ENCODE results near the gene TSPAN18. TPM values are rescaled to one million over a fixed set of nuclear protein-coding genes. Genes with fewer than 3 reads are reported as not detected.

Gene TSPAN18
- total and polyA plus RNA-seq, 7 donors: 5.2 to 21.7 (median 8.0) TPM

- intact Hi-C loops (cut with DNase I): no loop called here
Measured at GRCh38 chr11:44946263-44946662, 219.5 kb downstream of the TSPAN18 start.

GRCh38 chr11:44947114-44947513 lies 220.4 kb downstream of the TSPAN18 start:
- intact Hi-C loops (cut with DNase I): no loop called here
- ATAC-seq (no peak), DNase-seq (no peak)
- Histone ChIP-seq H3K36me3 (ENCODE audit: insufficient read depth in 1 of 2, low read depth in 1 of 2) (no peaks in the 10 kb centered on the region), H3K4me3 (no peak overlapping the region), H3K27me3 (ENCODE audit: insufficient read depth in 3 of 3, low read length in 2 of 3) (peaks cover 0 to 7% (median 0%) of the 10 kb centered on the region in 3 donors), H3K9me3 (no peaks in the 10 kb centered on the region), H3K27ac (peak overlapping the region; percentile 50), H3K4me1 (peaks cover 6% of the 10 kb centered on the region)
- no peak for TF ChIP-seq CTCF (IDR thresholded peaks at IDR 0.05)
- WGBS, 3 donors: 51 to 56% (median 53%) methylated on average over 9 of the region's 9 CpGs

More at GRCh38 chr11:44946263-44946662, 219.5 kb downstream of the TSPAN18 start:
- Histone ChIP-seq H3K36me3 (ENCODE audit: insufficient read depth in 1 of 2, low read depth in 1 of 2) (no peaks in the 10 kb centered on the region), H3K4me1 (peaks cover 6% of the 10 kb centered on the region), H3K27ac (peak overlapping the region; percentile 50), H3K4me3 (no peak overlapping the region), H3K9me3 (no peaks in the 10 kb centered on the region), H3K27me3 (ENCODE audit: insufficient read depth in 3 of 3, low read length in 2 of 3) (peaks cover 0 to 7% (median 0%) of the 10 kb centered on the region in 3 donors)
- peak; percentile 92 to 95 for DNase-seq
- no peak for TF ChIP-seq CTCF (IDR thresholded peaks at IDR 0.05)
- WGBS, 3 donors: 56 to 65% (median 61%) methylated on average over 12 of the region's 12 CpGs
- peak; percentile 23 to 62 (median 42) for ATAC-seq

- intact Hi-C loops (cut with DNase I): no loop called here
- Histone ChIP-seq H3K4me1 (peaks cover 6% of the 10 kb centered on the region), H3K27me3 (ENCODE audit: insufficient read depth in 3 of 3, low read length in 2 of 3) (peaks cover 0 to 7% (median 0%) of the 10 kb centered on the region in 3 donors), H3K36me3 (ENCODE audit: insufficient read depth in 1 of 2, low read depth in 1 of 2) (no peaks in the 10 kb centered on the region), H3K4me3 (no peak overlapping the region), H3K9me3 (no peaks in the 10 kb centered on the region), H3K27ac (no peak overlapping the region)
- ATAC-seq: no peak
- DNase-seq: no peak
- TF ChIP-seq CTCF (IDR thresholded peaks at IDR 0.05): no peak
- 93 to 95% (median 94%) methylated on average over 3 of the region's 3 CpGs for WGBS, 3 donors
Measured at GRCh38 chr11:44948155-44948554, 221.4 kb downstream of the TSPAN18 start.

GRCh38 chr11:44949160-44950030 lies 222.6 kb downstream of the TSPAN18 start:
- TF ChIP-seq CTCF (IDR thresholded peaks at IDR 0.05): peak; percentile 38
- Histone ChIP-seq H3K27me3 (ENCODE audit: insufficient read depth in 3 of 3, low read length in 2 of 3) (peaks cover 0 to 7% (median 0%) of the 10 kb centered on the region in 3 donors), H3K27ac (peak overlapping the region; percentile 67), H3K4me1 (peaks cover 6% of the 10 kb centered on the region), H3K4me3 (peak overlapping the region; percentile 79), H3K9me3 (no peaks in the 10 kb centered on the region), H3K36me3 (ENCODE audit: insufficient read depth in 1 of 2, low read depth in 1 of 2) (no peaks in the 10 kb centered on the region)
- intact Hi-C loops (cut with DNase I): loop anchor here (5.0 kb wide), 2 partner anchors 73 to 88 kb away; no protein-coding TSS in a partner anchor
- ATAC-seq: peak in 2 of 4 donors; percentile 4 to 25
- DNase-seq: peak in 1 of 2 donors; percentile 64
- WGBS, 3 donors: 22 to 29% (median 28%) methylated on average over 37 to 57 of the region's 57 CpGs
